ENCODE measurements around the gene FGF7.
"Not testable (repeated sequence)": the region's sequence is repeated elsewhere in the genome, so short reads cannot be mapped to it uniquely, and the experiment has no call there.

The FGF7 gene

GRCh38 chr15:49423021-49423420 is at the start of gene FGF7:
Gene FGF7, plus strand, starts transcription at chr15:49423242. Its CDS starts 1,056 bp downstream, at chr15:49424298.
- no peak for DNase-seq

GRCh38 chr15:49379996-49380395 is 43.0 kb upstream of the FGF7 start:
- no peak for DNase-seq

- no peak for DNase-seq
Measured at GRCh38 chr15:49380912-49381311, 42.1 kb upstream of the FGF7 start.

GRCh38 chr15:49382394-49382793 is 40.6 kb upstream of the FGF7 start:
- DNase-seq, result no peak

GRCh38 chr15:49383266-49383665 is 39.8 kb upstream of the FGF7 start:
- DNase-seq, result no peak

- DNase-seq, result no peak
Measured at GRCh38 chr15:49387471-49387870, 35.6 kb upstream of the FGF7 start.

- not testable (repeated sequence) for DNase-seq
Measured at GRCh38 chr15:49402515-49403296, 20.3 kb upstream of the FGF7 start.

- no peak for DNase-seq
Measured at GRCh38 chr15:49406352-49407118, 16.5 kb upstream of the FGF7 start.

- DNase-seq, result no peak
Measured at GRCh38 chr15:49410641-49411040, 12.4 kb upstream of the FGF7 start.

GRCh38 chr15:49412797-49413196 is 10.2 kb upstream of the FGF7 start:
- DNase-seq, result no peak

- no peak for DNase-seq
Measured at GRCh38 chr15:49415149-49415548, 7.9 kb upstream of the FGF7 start.

- DNase-seq, result no peak
Measured at GRCh38 chr15:49415638-49416037, 7.4 kb upstream of the FGF7 start.

GRCh38 chr15:49418811-49419210 is 4.2 kb upstream of the FGF7 start:
- DNase-seq, result no peak

GRCh38 chr15:49421991-49422390 is 1.1 kb upstream of the FGF7 start:
- DNase-seq, result no peak

- DNase-seq, result no peak
Measured at GRCh38 chr15:49423901-49424550, 984 bp downstream of the FGF7 start.

GRCh38 chr15:49424954-49425353 is 1.9 kb downstream of the FGF7 start:
- DNase-seq, result no peak

GRCh38 chr15:49427372-49427771 is 4.3 kb downstream of the FGF7 start:
- no peak for DNase-seq

GRCh38 chr15:49428409-49429095 is 5.5 kb downstream of the FGF7 start:
- no peak for DNase-seq

GRCh38 chr15:49430046-49430445 is 7.0 kb downstream of the FGF7 start:
- DNase-seq, result no peak

- no peak for DNase-seq
Measured at GRCh38 chr15:49435174-49435573, 12.1 kb downstream of the FGF7 start.

- no peak for DNase-seq
Measured at GRCh38 chr15:49436751-49437150, 13.7 kb downstream of the FGF7 start.

- no peak for DNase-seq
Measured at GRCh38 chr15:49438962-49439631, 16.1 kb downstream of the FGF7 start.
